ENCODE data around the gene CCT6B. TPM values are rescaled to one million over a fixed set of nuclear protein-coding genes. Genes with fewer than 3 reads are reported as not detected.

CCT6B gene
- polyA plus RNA-seq, 2 donors, result 0.80 to 1.0 TPM

- H3K27me3 ChIP-seq (ENCODE audit: control insufficient read depth in 1 of 2, insufficient read depth in 2 of 2, low read length in 2 of 2), result no peaks in the 10 kb centered on the region
- peaks cover 2 to 13% of the 10 kb centered on the region in 2 donors for H3K4me1 ChIP-seq (ENCODE audit: control insufficient read depth in 2 of 2, insufficient read depth in 2 of 2, low read length in 1 of 2)
- H3K27ac ChIP-seq (ENCODE audit: low read depth in 2 of 2, low read length in 1 of 2), result peak overlapping the region; percentile 45 to 70
- H3K4me3 ChIP-seq (ENCODE audit: low read depth in 1 of 2, low read length in 2 of 2), result no peak overlapping the region
- H3K36me3 ChIP-seq (ENCODE audit: control insufficient read depth in 2 of 2, insufficient read depth in 2 of 2, low read length in 1 of 2), result peaks cover 4 to 30% of the 10 kb centered on the region in 2 donors
- no peaks in the 10 kb centered on the region for H3K9me3 ChIP-seq (ENCODE audit: control insufficient read depth in 2 of 2, insufficient read depth in 1 of 2, low read depth in 1 of 2, low read length in 1 of 2)
- WGBS, 2 donors, result 47 to 60% methylated on average over 5 of the region's 5 CpGs
Measured at GRCh38 chr17:34998205-34998604, 36.9 kb upstream of the CCT6B start.

- Histone ChIP-seq H3K4me3 (ENCODE audit: low read depth in 1 of 2, low read length in 2 of 2) (no peak overlapping the region), H3K9me3 (ENCODE audit: control insufficient read depth in 2 of 2, insufficient read depth in 1 of 2, low read depth in 1 of 2, low read length in 1 of 2) (no peaks in the 10 kb centered on the region), H3K27me3 (ENCODE audit: control insufficient read depth in 1 of 2, insufficient read depth in 2 of 2, low read length in 2 of 2) (no peaks in the 10 kb centered on the region), H3K36me3 (ENCODE audit: control insufficient read depth in 2 of 2, insufficient read depth in 2 of 2, low read length in 1 of 2) (peaks cover 4 to 29% of the 10 kb centered on the region in 2 donors), H3K4me1 (ENCODE audit: control insufficient read depth in 2 of 2, insufficient read depth in 2 of 2, low read length in 1 of 2) (peaks cover 0 to 8% of the 10 kb centered on the region in 2 donors), H3K27ac (ENCODE audit: low read depth in 2 of 2, low read length in 1 of 2) (peak overlapping the region; percentile 45 to 77)
- WGBS, 2 donors, result 41 to 46% methylated on average over 11 of the region's 11 CpGs
Measured at GRCh38 chr17:34997355-34997862, 36.1 kb upstream of the CCT6B start.

- no peaks in the 10 kb centered on the region for H3K27me3 ChIP-seq (ENCODE audit: control insufficient read depth in 1 of 2, insufficient read depth in 2 of 2, low read length in 2 of 2)
- 68 to 71% methylated on average over 3 of the region's 3 CpGs for WGBS, 2 donors
- peaks cover 6 to 33% of the 10 kb centered on the region in 2 donors for H3K36me3 ChIP-seq (ENCODE audit: control insufficient read depth in 2 of 2, insufficient read depth in 2 of 2, low read length in 1 of 2)
- H3K4me1 ChIP-seq (ENCODE audit: control insufficient read depth in 2 of 2, insufficient read depth in 2 of 2, low read length in 1 of 2), result peaks cover under 1 to 8% of the 10 kb centered on the region in 2 donors
- no peaks in the 10 kb centered on the region for H3K9me3 ChIP-seq (ENCODE audit: control insufficient read depth in 2 of 2, insufficient read depth in 1 of 2, low read depth in 1 of 2, low read length in 1 of 2)
- no peak overlapping the region for H3K4me3 ChIP-seq (ENCODE audit: low read depth in 1 of 2, low read length in 2 of 2)
- H3K27ac ChIP-seq (ENCODE audit: low read depth in 2 of 2, low read length in 1 of 2), result peak overlapping the region; percentile 18 to 77
Measured at GRCh38 chr17:34996422-34997285, 35.4 kb upstream of the CCT6B start.

- 71 to 75% methylated on average over 2 of the region's 2 CpGs for WGBS, 2 donors
- Histone ChIP-seq H3K4me1 (ENCODE audit: control insufficient read depth in 2 of 2, insufficient read depth in 2 of 2, low read length in 1 of 2) (peaks cover 2 to 4% of the 10 kb centered on the region in 2 donors), H3K27me3 (ENCODE audit: control insufficient read depth in 1 of 2, insufficient read depth in 2 of 2, low read length in 2 of 2) (no peaks in the 10 kb centered on the region), H3K4me3 (ENCODE audit: low read depth in 1 of 2, low read length in 2 of 2) (no peak overlapping the region), H3K9me3 (ENCODE audit: control insufficient read depth in 2 of 2, insufficient read depth in 1 of 2, low read depth in 1 of 2, low read length in 1 of 2) (no peaks in the 10 kb centered on the region), H3K27ac (ENCODE audit: low read depth in 2 of 2, low read length in 1 of 2) (no peak overlapping the region), H3K36me3 (ENCODE audit: control insufficient read depth in 2 of 2, insufficient read depth in 2 of 2, low read length in 1 of 2) (peaks cover 11 to 28% of the 10 kb centered on the region in 2 donors)
Measured at GRCh38 chr17:34993031-34993430, 31.8 kb upstream of the CCT6B start.

GRCh38 chr17:34991606-34992005, 30.3 kb upstream of the CCT6B start:
- H3K4me3 ChIP-seq (ENCODE audit: low read depth in 1 of 2, low read length in 2 of 2), result no peak overlapping the region
- 84 to 90% methylated on average over 3 of the region's 3 CpGs for WGBS, 2 donors
- no peaks in the 10 kb centered on the region for H3K27me3 ChIP-seq (ENCODE audit: control insufficient read depth in 1 of 2, insufficient read depth in 2 of 2, low read length in 2 of 2)
- no peaks in the 10 kb centered on the region for H3K9me3 ChIP-seq (ENCODE audit: control insufficient read depth in 2 of 2, insufficient read depth in 1 of 2, low read depth in 1 of 2, low read length in 1 of 2)
- H3K27ac ChIP-seq (ENCODE audit: low read depth in 2 of 2, low read length in 1 of 2), result no peak overlapping the region
- H3K4me1 ChIP-seq (ENCODE audit: control insufficient read depth in 2 of 2, insufficient read depth in 2 of 2, low read length in 1 of 2), result peaks cover 0 to 2% of the 10 kb centered on the region in 2 donors
- H3K36me3 ChIP-seq (ENCODE audit: control insufficient read depth in 2 of 2, insufficient read depth in 2 of 2, low read length in 1 of 2), result peaks cover 11 to 28% of the 10 kb centered on the region in 2 donors

- H3K36me3 ChIP-seq (ENCODE audit: control insufficient read depth in 2 of 2, insufficient read depth in 2 of 2, low read length in 1 of 2), result peaks cover 11 to 26% of the 10 kb centered on the region in 2 donors
Measured at GRCh38 chr17:34990921-34991365, 29.7 kb upstream of the CCT6B start.

GRCh38 chr17:34989473-34989872, 28.2 kb upstream of the CCT6B start:
- Histone ChIP-seq H3K4me3 (ENCODE audit: low read depth in 1 of 2, low read length in 2 of 2) (no peak overlapping the region), H3K27ac (ENCODE audit: low read depth in 2 of 2, low read length in 1 of 2) (no peak overlapping the region), H3K4me1 (ENCODE audit: control insufficient read depth in 2 of 2, insufficient read depth in 2 of 2, low read length in 1 of 2) (peaks cover 0 to 2% of the 10 kb centered on the region in 2 donors), H3K27me3 (ENCODE audit: control insufficient read depth in 1 of 2, insufficient read depth in 2 of 2, low read length in 2 of 2) (no peaks in the 10 kb centered on the region), H3K36me3 (ENCODE audit: control insufficient read depth in 2 of 2, insufficient read depth in 2 of 2, low read length in 1 of 2) (peaks cover 7 to 19% of the 10 kb centered on the region in 2 donors), H3K9me3 (ENCODE audit: control insufficient read depth in 2 of 2, insufficient read depth in 1 of 2, low read depth in 1 of 2, low read length in 1 of 2) (no peaks in the 10 kb centered on the region)
- WGBS, 2 donors, result 90 to 92% methylated on average over 10 of the region's 10 CpGs

More at GRCh38 chr17:34990921-34991365, 29.7 kb upstream of the CCT6B start:
- Histone ChIP-seq H3K27me3 (ENCODE audit: control insufficient read depth in 1 of 2, insufficient read depth in 2 of 2, low read length in 2 of 2) (no peaks in the 10 kb centered on the region), H3K27ac (ENCODE audit: low read depth in 2 of 2, low read length in 1 of 2) (no peak overlapping the region), H3K4me1 (ENCODE audit: control insufficient read depth in 2 of 2, insufficient read depth in 2 of 2, low read length in 1 of 2) (peaks cover 0 to 2% of the 10 kb centered on the region in 2 donors), H3K9me3 (ENCODE audit: control insufficient read depth in 2 of 2, insufficient read depth in 1 of 2, low read depth in 1 of 2, low read length in 1 of 2) (no peaks in the 10 kb centered on the region), H3K4me3 (ENCODE audit: low read depth in 1 of 2, low read length in 2 of 2) (no peak overlapping the region)
- 40 to 53% methylated on average over 6 of the region's 6 CpGs for WGBS, 2 donors

GRCh38 chr17:34988644-34989043, 27.4 kb upstream of the CCT6B start:
- H3K36me3 ChIP-seq (ENCODE audit: control insufficient read depth in 2 of 2, insufficient read depth in 2 of 2, low read length in 1 of 2), result peaks cover 7 to 15% of the 10 kb centered on the region in 2 donors
- H3K4me3 ChIP-seq (ENCODE audit: low read depth in 1 of 2, low read length in 2 of 2), result no peak overlapping the region
- WGBS, 2 donors, result 89 to 93% methylated on average over 2 of the region's 2 CpGs
- peaks cover 0 to 2% of the 10 kb centered on the region in 2 donors for H3K4me1 ChIP-seq (ENCODE audit: control insufficient read depth in 2 of 2, insufficient read depth in 2 of 2, low read length in 1 of 2)
- no peak overlapping the region for H3K27ac ChIP-seq (ENCODE audit: low read depth in 2 of 2, low read length in 1 of 2)
- no peaks in the 10 kb centered on the region for H3K27me3 ChIP-seq (ENCODE audit: control insufficient read depth in 1 of 2, insufficient read depth in 2 of 2, low read length in 2 of 2)
- no peaks in the 10 kb centered on the region for H3K9me3 ChIP-seq (ENCODE audit: control insufficient read depth in 2 of 2, insufficient read depth in 1 of 2, low read depth in 1 of 2, low read length in 1 of 2)

GRCh38 chr17:34987232-34987631, 26.0 kb upstream of the CCT6B start:
- Histone ChIP-seq H3K27ac (ENCODE audit: low read depth in 2 of 2, low read length in 1 of 2) (no peak overlapping the region), H3K9me3 (ENCODE audit: control insufficient read depth in 2 of 2, insufficient read depth in 1 of 2, low read depth in 1 of 2, low read length in 1 of 2) (no peaks in the 10 kb centered on the region), H3K36me3 (ENCODE audit: control insufficient read depth in 2 of 2, insufficient read depth in 2 of 2, low read length in 1 of 2) (peaks cover 7 to 9% of the 10 kb centered on the region in 2 donors), H3K27me3 (ENCODE audit: control insufficient read depth in 1 of 2, insufficient read depth in 2 of 2, low read length in 2 of 2) (no peaks in the 10 kb centered on the region), H3K4me3 (ENCODE audit: low read depth in 1 of 2, low read length in 2 of 2) (no peak overlapping the region), H3K4me1 (ENCODE audit: control insufficient read depth in 2 of 2, insufficient read depth in 2 of 2, low read length in 1 of 2) (peaks cover 2 to 5% of the 10 kb centered on the region in 2 donors)
- WGBS, 2 donors, result 89% methylated on average over 2 of the region's 2 CpGs
